AG04449 (cell line): Measurements from ENCODE around the gene MIGA1.
A peak's percentile ranks its signal among the peaks of the same experiment; 100 is the strongest.

Experiments
- CTCF ChIA-PET: fragments of 350-600 bp; formaldehyde crosslinking; extraction: SDS; loops from one replicate; lab custom pipeline; 2021; ENCODE audit warnings: antibody characterized with exemption; lab: Yijun Ruan, JAX
- POLR2A ChIA-PET: fragments of 400-600, 350-600 bp; formaldehyde crosslinking; extraction: SDS; loops from one replicate; lab custom pipeline; 2020; ENCODE audit warnings: antibody characterized with exemption, inconsistent platforms; lab: Yijun Ruan, JAX
- DNase-seq: peaks from one replicate; pipeline ENCODE4 v3.0.0-alpha.2; 2010; ENCODE audit warnings: low read depth, low spot score
- H3K4me3 ChIP-seq: 2 replicates; pipeline ENCODE4 v1.5.1; 2011; ENCODE audit warnings: low read depth, mild to moderate bottlenecking, control low read depth, low read length
- TF ChIP-seq, protein P1 (sequence below): IDR thresholded peaks from one replicate; pipeline ENCODE4 v1.5.1; 2011; ENCODE audit warnings: mild to moderate bottlenecking, moderate library complexity, low read length, control low read depth, inconsistent platforms; ENCODE audit not compliant: insufficient read depth; ENCODE audit errors: missing control alignments

MIGA1 gene

DNA sequence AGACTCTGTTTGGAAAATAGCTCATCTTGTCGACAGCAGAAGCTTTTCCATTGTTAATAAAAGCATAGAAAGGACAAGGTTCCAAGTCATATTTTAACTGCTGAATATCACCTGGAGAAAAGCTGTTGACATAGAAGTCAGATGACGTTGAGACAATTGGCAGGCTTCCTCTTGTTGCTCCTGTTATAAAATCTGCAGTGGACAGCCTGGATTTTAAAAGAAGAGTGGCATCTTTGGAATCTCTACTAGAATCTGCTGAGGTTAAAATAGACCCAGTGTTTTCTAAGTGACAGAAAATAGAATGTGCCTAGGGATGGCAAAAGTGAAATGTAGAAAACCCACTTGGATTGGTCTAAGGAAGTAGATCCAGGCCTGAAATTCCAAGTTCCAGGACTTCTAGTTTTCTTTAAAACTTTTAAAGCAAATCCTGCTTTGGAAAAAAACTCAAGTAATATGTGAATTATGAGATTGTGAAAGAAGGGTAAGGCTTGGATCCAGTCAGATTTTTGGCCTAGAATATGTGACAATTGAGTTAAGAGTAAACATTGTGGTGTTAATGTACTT is 55.4 kb downstream of the MIGA1 start:
- POLR2A ChIA-PET = no interaction called here
- CTCF ChIA-PET = interaction anchor here (1.2 kb wide), 1 partner anchor 41 kb away, joined by 4 read pairs; no protein-coding TSS in a partner anchor
- TF ChIP-seq, protein P1, sequence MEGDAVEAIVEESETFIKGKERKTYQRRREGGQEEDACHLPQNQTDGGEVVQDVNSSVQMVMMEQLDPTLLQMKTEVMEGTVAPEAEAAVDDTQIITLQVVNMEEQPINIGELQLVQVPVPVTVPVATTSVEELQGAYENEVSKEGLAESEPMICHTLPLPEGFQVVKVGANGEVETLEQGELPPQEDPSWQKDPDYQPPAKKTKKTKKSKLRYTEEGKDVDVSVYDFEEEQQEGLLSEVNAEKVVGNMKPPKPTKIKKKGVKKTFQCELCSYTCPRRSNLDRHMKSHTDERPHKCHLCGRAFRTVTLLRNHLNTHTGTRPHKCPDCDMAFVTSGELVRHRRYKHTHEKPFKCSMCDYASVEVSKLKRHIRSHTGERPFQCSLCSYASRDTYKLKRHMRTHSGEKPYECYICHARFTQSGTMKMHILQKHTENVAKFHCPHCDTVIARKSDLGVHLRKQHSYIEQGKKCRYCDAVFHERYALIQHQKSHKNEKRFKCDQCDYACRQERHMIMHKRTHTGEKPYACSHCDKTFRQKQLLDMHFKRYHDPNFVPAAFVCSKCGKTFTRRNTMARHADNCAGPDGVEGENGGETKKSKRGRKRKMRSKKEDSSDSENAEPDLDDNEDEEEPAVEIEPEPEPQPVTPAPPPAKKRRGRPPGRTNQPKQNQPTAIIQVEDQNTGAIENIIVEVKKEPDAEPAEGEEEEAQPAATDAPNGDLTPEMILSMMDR = no peak

DNA sequence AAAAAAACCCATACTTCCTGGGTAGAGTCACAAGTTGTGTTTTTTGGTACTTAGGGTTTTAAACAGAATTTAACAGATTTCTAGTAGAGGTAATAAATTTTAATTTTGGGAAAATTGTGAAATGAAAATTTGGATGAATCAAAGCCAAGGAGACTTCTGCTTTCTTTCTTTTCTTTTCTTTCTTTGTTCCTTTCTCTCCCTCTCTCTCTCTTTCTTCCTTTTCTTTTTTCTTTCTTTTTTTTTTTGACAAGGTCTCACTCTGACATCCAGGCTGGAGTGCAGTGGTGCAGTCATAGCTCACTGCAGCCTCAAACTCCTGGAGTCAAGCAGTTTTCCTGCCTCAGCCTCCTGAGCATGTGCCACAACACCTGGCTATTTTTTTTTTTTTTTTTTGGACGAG is 62.1 kb downstream of the MIGA1 start:
- ChIA-PET POLR2A (no interaction called here), CTCF (no interaction called here)
- no peak overlapping the region for H3K4me3 ChIP-seq
- no peak for DNase-seq
- TF ChIP-seq, protein P1 = no peak

More for the DNA sequence above, 55.4 kb downstream of the MIGA1 start:
- H3K4me3 ChIP-seq = no peak overlapping the region
- DNase-seq = peak; percentile 14

DNA sequence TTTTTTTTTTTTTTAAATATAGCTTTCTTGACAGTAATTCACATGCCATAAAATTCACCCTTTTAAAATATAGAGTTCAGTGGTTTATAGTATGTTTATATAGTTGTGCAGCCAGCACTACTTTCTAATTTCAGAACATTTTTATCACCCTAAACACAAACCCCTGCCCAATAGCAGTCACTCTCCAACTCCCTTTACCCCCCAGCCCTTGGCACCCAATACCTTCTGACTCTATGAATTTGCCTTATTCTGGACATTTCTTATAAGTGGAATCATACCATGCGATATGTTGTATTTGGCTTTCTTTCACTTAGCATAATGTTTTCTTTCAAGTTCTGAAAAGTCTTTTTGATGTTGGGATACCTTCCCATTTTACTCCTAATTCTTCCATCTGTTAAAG is 66.5 kb downstream of the MIGA1 start:
- POLR2A ChIA-PET = interaction anchor here (0.6 kb wide), 1 partner anchor 451 kb away, joined by 4 read pairs; no protein-coding TSS in a partner anchor
- H3K4me3 ChIP-seq = no peak overlapping the region
- TF ChIP-seq, protein P1 = no peak
- no peak for DNase-seq
- CTCF ChIA-PET = no interaction called here

DNA sequence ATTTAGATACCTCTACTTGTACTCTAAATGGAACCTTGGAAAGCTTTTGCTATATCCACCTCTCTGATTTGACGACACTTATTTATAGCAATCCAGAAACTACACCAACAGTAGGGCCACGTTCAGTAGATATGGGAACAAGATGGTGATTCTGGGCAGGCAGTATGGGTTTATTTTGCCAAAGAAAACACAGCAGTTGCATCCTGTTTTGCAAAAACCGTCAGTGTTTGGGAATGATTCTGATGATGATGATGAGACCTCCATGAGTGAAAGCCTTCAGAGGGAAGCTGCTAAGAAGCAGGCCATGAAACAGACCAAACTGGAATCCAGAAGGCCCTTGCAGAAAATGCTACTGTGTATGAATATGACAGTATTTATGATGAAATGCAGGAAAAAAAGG is 67.5 kb downstream of the MIGA1 start:
- CTCF ChIA-PET = no interaction called here
- H3K4me3 ChIP-seq = no peak overlapping the region
- DNase-seq = no peak
- TF ChIP-seq, protein P1 = no peak
- POLR2A ChIA-PET = no interaction called here

DNA sequence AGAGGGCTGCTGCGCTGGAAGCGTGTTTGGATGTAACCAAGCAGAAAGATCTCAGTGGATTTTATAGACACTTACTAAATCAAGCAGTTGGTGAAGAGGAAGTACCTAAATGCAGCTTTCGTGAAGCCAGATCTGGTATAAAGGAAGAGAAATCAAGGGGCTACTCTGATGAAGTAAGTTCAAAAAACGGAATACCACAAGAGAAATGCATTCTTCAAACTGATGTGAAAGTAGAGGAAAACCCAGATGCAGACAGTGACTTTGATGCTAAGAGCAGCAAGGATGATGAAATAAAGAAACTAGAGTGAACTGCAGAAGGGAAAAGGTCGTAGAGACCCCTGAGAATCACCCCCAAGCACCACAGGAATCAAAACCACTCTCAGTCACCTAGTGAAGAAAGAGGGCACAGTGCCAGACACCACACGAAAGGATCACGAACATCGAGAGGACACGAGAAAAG is 68.2 kb downstream of the MIGA1 start:
- H3K4me3 ChIP-seq = no peak overlapping the region
- POLR2A ChIA-PET = no interaction called here
- CTCF ChIA-PET = no interaction called here
- DNase-seq = no peak
- TF ChIP-seq, protein P1 = no peak

DNA sequence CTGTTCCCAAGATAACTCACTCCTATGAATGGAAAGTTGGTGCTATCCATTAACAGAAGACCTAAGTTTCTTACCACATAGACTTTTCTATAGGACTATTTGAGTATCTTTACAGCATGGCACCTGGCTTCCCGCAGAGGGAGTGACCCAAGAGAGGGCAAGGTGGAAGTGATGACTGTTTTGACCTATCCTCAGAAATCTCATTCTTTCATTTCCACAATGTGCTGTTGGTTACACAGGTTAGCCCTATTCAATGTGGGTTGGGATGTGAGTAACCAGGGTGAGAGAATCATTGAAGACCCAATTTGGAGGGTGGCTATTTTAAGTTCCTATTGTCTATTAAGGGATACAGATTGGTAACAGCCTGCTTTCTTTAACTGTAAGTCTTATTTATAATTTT is 70.6 kb downstream of the MIGA1 start:
- CTCF ChIA-PET = no interaction called here
- no peak overlapping the region for H3K4me3 ChIP-seq
- TF ChIP-seq, protein P1 = no peak
- no peak for DNase-seq
- POLR2A ChIA-PET = no interaction called here
